Ovary (tissue), 3 donors: ENCODE data around the gene FRZB.

Experiments used
- CTCF ChIP-seq, 3 donors: fragments of 450-650 bp in 2 of 3; fragments of 200-600 bp in 1 of 3; IDR thresholded peaks; one replicate each; pipeline versions ENCODE4 v1.5.1 to v1.8.0; 2016 to 2022; ENCODE audit warnings: antibody characterized with exemption in 3 of 3, mild to moderate bottlenecking in 1 of 3
- EP300 ChIP-seq: sonication (generic); formaldehyde crosslinking; IDR thresholded peaks from one replicate; pipeline ENCODE4 v1.6.1; 2017; ENCODE audit warnings: antibody characterized with exemption
- POLR2A ChIP-seq: fragments of 450-650 bp; IDR thresholded peaks from one replicate; pipeline ENCODE4 v1.6.1; 2017; ENCODE audit warnings: antibody characterized with exemption, mild to moderate bottlenecking, moderate library complexity
- donor health status: DM: no; HTN: no; CAD: no.

GRCh38 chr2:182833084-182833854 is 33.2 kb downstream of the FRZB start:
- no peak for TF ChIP-seq CTCF (IDR thresholded peaks at IDR 0.05)
- TF ChIP-seq POLR2A = no peak
- no peak for TF ChIP-seq EP300
